Spleen (tissue), 11 donors: ENCODE results near the gene TMEM259. TPM values are rescaled to one million over a fixed set of nuclear protein-coding genes. Genes with fewer than 3 reads are reported as not detected.
A peak's percentile ranks its signal among the peaks of the same experiment; 100 is the strongest.

Experiments
- DNase-seq: peaks from one replicate; pipeline ENCODE4 v3.0.0-alpha.2; 2020
- H3K27ac ChIP-seq, 8 donors: fragments of 200-600 bp; sonication (generic) in 7 of 8; 1 replicate in 4 of 8; 2 replicates in 4 of 8; pipeline versions ENCODE4 v1.5.0 to v1.8.0; 2016 to 2021; ENCODE audit warnings: inconsistent platforms in 4 of 8, mild to moderate bottlenecking in 4 of 8, moderate library complexity in 1 of 8
- H3K27me3 ChIP-seq, 7 donors: fragments of 200-600 bp; sonication (generic) in 6 of 7; replicated peaks in 1 of 7; 1 replicate in 4 of 7; 2 replicates in 3 of 7; pipeline versions ENCODE4 v1.5.0 to v1.8.0; 2016 to 2021; ENCODE audit warnings: inconsistent platforms in 3 of 7, mild to moderate bottlenecking in 1 of 7
- H3K36me3 ChIP-seq, 6 donors: fragments of 200-600 bp; sonication (generic) in 5 of 6; 1 replicate in 4 of 6; 2 replicates in 2 of 6; pipeline versions ENCODE4 v1.5.0 to v1.8.0; 2016 to 2021; ENCODE audit warnings: inconsistent platforms in 2 of 6
- H3K4me1 ChIP-seq, 6 donors: fragments of 200-600 bp; sonication (generic) in 5 of 6; 1 replicate in 3 of 6; 2 replicates in 3 of 6; pipeline versions ENCODE4 v1.5.0 to v1.8.0; 2016 to 2021; ENCODE audit warnings: inconsistent platforms in 3 of 6
- H3K4me3 ChIP-seq, 8 donors: fragments of 200-600 bp; sonication (generic) in 7 of 8; 1 replicate in 4 of 8; 2 replicates in 4 of 8; pipeline versions ENCODE4 v1.5.0 to v1.8.0; 2016 to 2021; ENCODE audit warnings: inconsistent platforms in 4 of 8, mild to moderate bottlenecking in 4 of 8, moderate library complexity in 2 of 8
- H3K9me3 ChIP-seq, 8 donors: fragments of 200-600 bp; sonication (generic) in 7 of 8; 1 replicate in 4 of 8; 2 replicates in 4 of 8; pipeline versions ENCODE4 v1.5.0 to v1.8.0; 2016 to 2021; ENCODE audit warnings: inconsistent platforms in 4 of 8
- POLR2A ChIP-seq, 3 donors: fragments of 450-650 bp; IDR thresholded peaks; one replicate each; pipeline ENCODE4 v1.5.1; 2017; ENCODE audit warnings: antibody characterized with exemption in 3 of 3, mild to moderate bottlenecking in 1 of 3
- POLR2AphosphoS5 ChIP-seq, 3 donors: sonication (generic); formaldehyde crosslinking; IDR thresholded peaks; one replicate each; pipeline ENCODE4 v1.5.1; 2017; ENCODE audit warnings: antibody characterized with exemption in 3 of 3
- WGBS, 5 donors: extraction: QIAGEN DNeasy Blood & Tissue Kit in 3 of 5; methylation state at CpG; one replicate each; pipeline versions ENCODE4 v1.1.5 to v1.1.7; 2013 to 2018; 5-methylcytosine and 5-hydroxymethylcytosine counted together
- intact Hi-C: fragments of 100-400 bp; cut with DNase I; formaldehyde crosslinking; loops from one replicate; pipeline ENCODE4 v1.15.0; 2023; ENCODE audit warnings: low total_unique reads
- polyA plus RNA-seq, 3 donors: library from polyadenylated mRNA; stranded (reverse); fragments of 200-250 nt; gene quantifications; one replicate each; pipeline ENCODE4 v1.2.1, GENCODE V29; 2013
- total RNA-seq, 7 donors: library from RNA; depleted of rRNA in 3 of 7; stranded (reverse); fragments of >200 nt in 3 of 7; fragmentation: NEBNext Ultra II Directional in 4 of 7; extraction: Animal tissue kit (Norgen Biotek cat#: 25700) in 4 of 7; gene quantifications; one replicate each; pipeline versions ENCODE4 v1.1.0 to v1.2.1, GENCODE V29; 2016 to 2021
- TF ChIP-seq, protein P1 (sequence below), 11 experiments: fragments of 200-600 bp in 7 of 11; fragments of 450-650 bp in 4 of 11; sonication (generic) in 4 of 11; IDR thresholded peaks in 8 of 11; conservative IDR thresholded peaks in 3 of 11; 1 replicate in 7 of 11; 2 replicates in 4 of 11; pipeline versions ENCODE4 v1.4.0 to v1.8.0; 2016 to 2021; ENCODE audit warnings: antibody characterized with exemption in 11 of 11, inconsistent platforms in 4 of 11, mild to moderate bottlenecking in 1 of 11
- donor health status: healthy with polysubstance abuse.
- donor health status: DM: no; HTN: no; CAD: no; lungs with moderate emphysema.
- donor health status: DM: no; HTN: no; CAD: no.
- donor health status: Bipolar disorder and iron deficiency.
- donor health status: healthy.
- donor health status: DM: no; HTN: no; CAD: no.
- donor health status: DM: yes; HTN: yes; CAD: no.

TMEM259 gene
- total and polyA plus RNA-seq, 10 donors: 172 to 560 (median 241) TPM

GRCh38 chr19:1068009-1069001 is 47.4 kb upstream of the TMEM259 start:
- TF ChIP-seq POLR2AphosphoS5 (IDR thresholded peaks at IDR 0.05) (peak; percentile 56 to 78 (median 64)), POLR2A (IDR thresholded peaks at IDR 0.05) (peak in 1 of 3 donors; percentile 57)
- TF ChIP-seq, protein P1, sequence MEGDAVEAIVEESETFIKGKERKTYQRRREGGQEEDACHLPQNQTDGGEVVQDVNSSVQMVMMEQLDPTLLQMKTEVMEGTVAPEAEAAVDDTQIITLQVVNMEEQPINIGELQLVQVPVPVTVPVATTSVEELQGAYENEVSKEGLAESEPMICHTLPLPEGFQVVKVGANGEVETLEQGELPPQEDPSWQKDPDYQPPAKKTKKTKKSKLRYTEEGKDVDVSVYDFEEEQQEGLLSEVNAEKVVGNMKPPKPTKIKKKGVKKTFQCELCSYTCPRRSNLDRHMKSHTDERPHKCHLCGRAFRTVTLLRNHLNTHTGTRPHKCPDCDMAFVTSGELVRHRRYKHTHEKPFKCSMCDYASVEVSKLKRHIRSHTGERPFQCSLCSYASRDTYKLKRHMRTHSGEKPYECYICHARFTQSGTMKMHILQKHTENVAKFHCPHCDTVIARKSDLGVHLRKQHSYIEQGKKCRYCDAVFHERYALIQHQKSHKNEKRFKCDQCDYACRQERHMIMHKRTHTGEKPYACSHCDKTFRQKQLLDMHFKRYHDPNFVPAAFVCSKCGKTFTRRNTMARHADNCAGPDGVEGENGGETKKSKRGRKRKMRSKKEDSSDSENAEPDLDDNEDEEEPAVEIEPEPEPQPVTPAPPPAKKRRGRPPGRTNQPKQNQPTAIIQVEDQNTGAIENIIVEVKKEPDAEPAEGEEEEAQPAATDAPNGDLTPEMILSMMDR (IDR thresholded peaks at IDR 0.05 in 8 of 11, conservative IDR thresholded peaks at IDR 0.05 in 3 of 11): no peak
- Histone ChIP-seq H3K27me3 (peaks cover 0 to 18% (median 0%) of the 10 kb centered on the region in 7 donors), H3K36me3 (peaks cover 0 to 48% (median 33%) of the 10 kb centered on the region in 6 donors), H3K4me3 (peak overlapping the region; percentile 77 to 97 (median 87)), H3K9me3 (no peaks in the 10 kb centered on the region), H3K4me1 (peaks cover 54 to 100% (median 91%) of the 10 kb centered on the region in 6 donors), H3K27ac (peak overlapping the region; percentile 80 to 98 (median 95))
- peak; percentile 97 for DNase-seq
- intact Hi-C loops: no loop called here
- 13 to 29% (median 17%) methylated on average over 21 to 45 of the region's 45 CpGs for WGBS, 5 donors

DNA sequence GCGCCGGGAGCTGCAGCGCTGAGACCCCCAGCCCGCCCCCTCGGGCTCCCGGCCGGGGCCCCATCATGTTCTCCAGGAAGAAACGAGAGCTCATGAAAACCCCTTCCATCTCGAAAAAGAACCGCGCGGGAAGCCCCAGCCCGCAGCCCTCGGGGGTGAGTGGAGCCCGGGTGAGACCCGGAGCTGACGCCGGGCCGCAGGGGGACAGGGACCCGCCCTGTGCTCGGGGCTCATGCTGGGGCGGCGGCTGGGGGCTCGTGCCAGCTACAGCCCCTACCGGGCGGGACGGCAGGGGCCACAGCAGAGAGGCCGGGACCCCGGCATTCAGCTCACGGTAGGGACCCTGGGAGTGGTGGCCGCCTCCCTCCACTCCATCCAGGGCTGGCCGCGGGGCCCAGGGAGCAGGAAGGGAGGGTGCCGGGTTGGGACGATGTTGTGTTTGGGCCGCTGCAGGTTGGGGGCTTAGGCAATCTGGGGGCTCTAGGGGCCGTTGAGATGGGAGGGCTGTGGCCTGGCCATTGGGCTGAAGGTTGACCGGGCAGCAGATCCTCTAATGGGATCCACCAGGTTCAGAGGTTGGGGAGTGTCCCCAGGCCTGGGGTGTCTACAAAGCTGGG is 46.5 kb upstream of the TMEM259 start:
- H3K27me3 ChIP-seq: peaks cover 0 to 18% (median 0%) of the 10 kb centered on the region in 7 donors

GRCh38 chr19:1066748-1067340 is 45.9 kb upstream of the TMEM259 start, which contains the start of gene ARHGAP45:
TSS of gene ARHGAP45 (plus strand) at chr19:1067167. CDS start at chr19:1067406, 239 bp downstream.
- WGBS, 5 donors: 2 to 9% (median 4%) methylated on average over 4 to 61 of the region's 61 CpGs
- DNase-seq: peak; percentile 96
- peaks cover 0 to 39% (median 19%) of the 10 kb centered on the region in 6 donors for H3K36me3 ChIP-seq
- peaks cover 48 to 86% (median 76%) of the 10 kb centered on the region in 6 donors for H3K4me1 ChIP-seq
- H3K9me3 ChIP-seq: no peaks in the 10 kb centered on the region
- peak within 1 kb of the TSS; percentile 77 to 97 (median 87) for H3K4me3 ChIP-seq
- H3K27me3 ChIP-seq: peaks cover 0 to 18% (median 0%) of the 10 kb centered on the region in 7 donors
- peak within 1 kb of the TSS; percentile 80 to 98 (median 95) for H3K27ac ChIP-seq
- TF ChIP-seq POLR2AphosphoS5 (IDR thresholded peaks at IDR 0.05) (peak; percentile 86 to 91 (median 89)), POLR2A (IDR thresholded peaks at IDR 0.05) (no peak)
- TF ChIP-seq, protein P1 (IDR thresholded peaks at IDR 0.05 in 8 of 11, conservative IDR thresholded peaks at IDR 0.05 in 3 of 11): no peak
- intact Hi-C loops: no loop called here

More for the DNA sequence above, 46.5 kb upstream of the TMEM259 start:
- Histone ChIP-seq H3K4me1 (peaks cover 48 to 92% (median 82%) of the 10 kb centered on the region in 6 donors), H3K27ac (peak overlapping the region; percentile 80 to 98 (median 95)), H3K4me3 (peak overlapping the region; percentile 77 to 97 (median 87)), H3K9me3 (no peaks in the 10 kb centered on the region), H3K36me3 (peaks cover 0 to 39% (median 24%) of the 10 kb centered on the region in 6 donors)
- intact Hi-C loops: no loop called here
- DNase-seq: peak; percentile 92
- WGBS, 5 donors: 1 to 10% (median 2%) methylated on average over 14 to 38 of the region's 38 CpGs
- no peak for TF ChIP-seq POLR2A (IDR thresholded peaks at IDR 0.05)
- TF ChIP-seq, protein P1 (IDR thresholded peaks at IDR 0.05 in 8 of 11, conservative IDR thresholded peaks at IDR 0.05 in 3 of 11): no peak
- TF ChIP-seq POLR2AphosphoS5 (IDR thresholded peaks at IDR 0.05): no peak
